ENCODE measurements around the gene HLTF. TPM values are rescaled to one million over a fixed set of nuclear protein-coding genes. Genes with fewer than 3 reads are reported as not detected.

The HLTF gene
- total and polyA plus RNA-seq, 2 donors (not counting 1 experiment from before 2014, with no cell fraction given): 3.3 to 22.9 TPM

- Histone ChIP-seq H3K27ac (ENCODE audit: low read length in 2 of 2) (no peak overlapping the region), H3K4me3 (ENCODE audit: control extremely low read depth in 1 of 5, extremely low read depth in 1 of 5, insufficient read depth in 1 of 5, low read depth in 2 of 5, low read length in 4 of 5) (no peak overlapping the region), H3K9ac (ENCODE audit: low read length) (no peak overlapping the region), H3K27me3 (replicated peaks in 1 of 4; ENCODE audit: control extremely low read depth in 1 of 4, control insufficient read depth in 3 of 4, insufficient read depth in 4 of 4, low read length in 3 of 4) (no peaks in the 10 kb centered on the region), H3K79me2 (ENCODE audit: control insufficient read depth, insufficient read depth, low read length) (no peaks in the 10 kb centered on the region), H3K36me3 (replicated peaks in 1 of 2; ENCODE audit: control extremely low read depth in 1 of 2, control insufficient read depth in 1 of 2, extremely low read depth in 1 of 2, insufficient read depth in 2 of 2, low read length in 1 of 2) (peaks cover 1 to 12% of the 10 kb centered on the region in 2 experiments), H3K9me3 (ENCODE audit: control extremely low read depth in 1 of 3, control insufficient read depth in 2 of 3, insufficient read depth in 1 of 3, low read length in 2 of 3) (no peaks in the 10 kb centered on the region), H2AFZ (ENCODE audit: insufficient read depth, low read depth, low read length, poor library complexity, severe bottlenecking) (no peak overlapping the region), H3K4me1 (ENCODE audit: control insufficient read depth in 2 of 2, insufficient read depth in 2 of 2, low read length in 2 of 2) (peaks cover 6 to 7% of the 10 kb centered on the region in 2 donors), H4K20me1 (ENCODE audit: control insufficient read depth, insufficient read depth, low read length, poor library complexity, severe bottlenecking) (no peaks in the 10 kb centered on the region), H3K4me2 (replicated peaks; ENCODE audit: low read depth, low read length, poor library complexity, severe bottlenecking) (no peak overlapping the region)
- DNase-seq (no peak), ATAC-seq (ENCODE audit: low read depth) (no peak)
- WGBS (ENCODE audit: insufficient coverage): 100% methylated on average over 2 of the region's 3 CpGs
- Mint-ChIP-seq H3K4me3 (no peak overlapping the region), H3K4me1 (peaks cover 10% of the 10 kb centered on the region), H3K27me3 (no peaks in the 10 kb centered on the region), H3K27ac (no peak overlapping the region), H3K9me3 (ENCODE audit: insufficient read depth) (no peaks in the 10 kb centered on the region)
- POLR2A ChIA-PET: no interaction called here
- intact Hi-C loops (cut with micrococcal nuclease): loop anchor here (10.0 kb wide), 1 partner anchor 815 kb away; the partner anchor contains the start of gene RNF13
- TF ChIP-seq CTCF (IDR thresholded peaks at IDR 0.05) (no peak), EZH2 (IDR thresholded peaks at IDR 0.05; ENCODE audit: borderline replicate concordance, insufficient read depth, low read depth, low read length, poor library complexity, severe bottlenecking) (no peak)
- CTCF ChIA-PET: interaction anchor here (1.3 kb wide), 1 partner anchor 8 kb away, joined by 3 read pairs; the partner anchor contains the start of gene GYG1
Observed at GRCh38 chr3:148999806-149000205, 86.5 kb downstream of the HLTF start.

DNA sequence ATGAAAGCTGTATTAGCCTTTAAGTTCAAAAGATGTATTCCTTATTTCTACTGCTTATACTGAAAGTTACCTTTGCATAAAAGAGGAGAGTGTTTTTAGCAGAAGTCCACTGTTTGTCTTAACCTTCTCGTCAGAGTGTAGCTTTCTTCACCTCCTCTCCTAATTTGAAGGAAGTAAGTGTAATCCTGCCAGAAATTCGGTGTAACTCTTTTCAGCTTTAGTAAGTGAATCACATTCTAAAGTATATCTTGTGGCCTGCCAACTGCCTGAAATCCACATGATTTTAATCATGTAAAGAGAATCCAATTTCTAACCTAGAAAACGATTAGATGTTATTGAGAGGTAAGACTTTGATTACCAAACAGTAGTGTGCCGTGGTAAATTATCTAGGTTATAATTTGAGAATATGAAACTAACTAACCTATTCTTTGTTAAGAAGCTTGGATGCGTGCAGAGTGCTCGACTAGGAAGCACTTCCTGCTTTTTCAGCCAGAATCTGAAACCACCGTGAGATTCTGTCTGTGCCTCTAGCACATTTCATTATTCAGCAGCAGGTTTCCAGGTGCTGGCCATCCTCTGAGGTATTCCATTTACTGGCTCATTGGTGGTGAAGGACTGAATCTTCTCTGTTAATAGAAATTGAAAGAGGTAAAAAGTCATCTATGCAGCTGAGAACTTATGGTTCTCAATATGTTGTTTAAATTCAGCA lies 87.5 kb downstream of the HLTF start:
- intact Hi-C loops (cut with micrococcal nuclease): loop anchor here (10.0 kb wide), 1 partner anchor 816 kb away; the partner anchor contains the start of gene RNF13
- CTCF ChIA-PET: no interaction called here
- Histone ChIP-seq H3K4me3 (ENCODE audit: control extremely low read depth in 1 of 5, extremely low read depth in 1 of 5, insufficient read depth in 1 of 5, low read depth in 2 of 5, low read length in 4 of 5) (no peak overlapping the region), H3K27me3 (replicated peaks in 1 of 4; ENCODE audit: control extremely low read depth in 1 of 4, control insufficient read depth in 3 of 4, insufficient read depth in 4 of 4, low read length in 3 of 4) (no peaks in the 10 kb centered on the region), H4K20me1 (ENCODE audit: control insufficient read depth, insufficient read depth, low read length, poor library complexity, severe bottlenecking) (no peaks in the 10 kb centered on the region), H3K4me2 (replicated peaks; ENCODE audit: low read depth, low read length, poor library complexity, severe bottlenecking) (no peak overlapping the region), H3K9ac (ENCODE audit: low read length) (no peak overlapping the region), H3K9me3 (ENCODE audit: control extremely low read depth in 1 of 3, control insufficient read depth in 2 of 3, insufficient read depth in 1 of 3, low read length in 2 of 3) (no peaks in the 10 kb centered on the region), H2AFZ (ENCODE audit: insufficient read depth, low read depth, low read length, poor library complexity, severe bottlenecking) (no peak overlapping the region), H3K27ac (ENCODE audit: low read length in 2 of 2) (no peak overlapping the region), H3K36me3 (replicated peaks in 1 of 2; ENCODE audit: control extremely low read depth in 1 of 2, control insufficient read depth in 1 of 2, extremely low read depth in 1 of 2, insufficient read depth in 2 of 2, low read length in 1 of 2) (peaks cover 1 to 18% of the 10 kb centered on the region in 2 experiments), H3K4me1 (ENCODE audit: control insufficient read depth in 2 of 2, insufficient read depth in 2 of 2, low read length in 2 of 2) (peaks cover 4 to 5% of the 10 kb centered on the region in 2 donors), H3K79me2 (ENCODE audit: control insufficient read depth, insufficient read depth, low read length) (no peaks in the 10 kb centered on the region)
- Mint-ChIP-seq H3K9me3 (ENCODE audit: insufficient read depth) (no peaks in the 10 kb centered on the region), H3K4me1 (peaks cover 6% of the 10 kb centered on the region), H3K27ac (no peak overlapping the region), H3K4me3 (no peak overlapping the region), H3K27me3 (no peaks in the 10 kb centered on the region)
- POLR2A ChIA-PET: no interaction called here
- DNase-seq: no peak
- TF ChIP-seq EZH2 (IDR thresholded peaks at IDR 0.05; ENCODE audit: borderline replicate concordance, insufficient read depth, low read depth, low read length, poor library complexity, severe bottlenecking) (no peak), CTCF (IDR thresholded peaks at IDR 0.05) (no peak)
- no peak for ATAC-seq (ENCODE audit: low read depth)
- WGBS (ENCODE audit: insufficient coverage): no CpG with 5 or more reads among the region's 7 CpGs
